CD4-positive, alpha-beta T cell (primary cell): ENCODE results near the gene KHNYN. TPM values are rescaled to one million over a fixed set of nuclear protein-coding genes. Genes with fewer than 3 reads are reported as not detected.

Experiments
- ATAC-seq: fragments of 200-7000 bp; cut with Tn5 transposase; one replicate; pipeline ENCODE4 v1.10.0; 2022; ENCODE audit warnings: mild to moderate bottlenecking; ENCODE audit not compliant: poor library complexity
- CTCF ChIA-PET: fragments of 350-600 bp; sonication (Branson Sonifier 250); formaldehyde crosslinking; loops from one replicate; lab custom pipeline; 2021; ENCODE audit warnings: antibody characterized with exemption, inconsistent platforms; lab: Charles Lee
- POLR2A ChIA-PET: fragments of 350-600 bp; sonication (Branson Sonifier 250); formaldehyde crosslinking; loops from one replicate; lab custom pipeline; 2021; ENCODE audit warnings: antibody characterized with exemption, inconsistent platforms; lab: Charles Lee
- DNase-seq, 14 experiments: peaks; one replicate each; pipeline ENCODE4 v3.0.0-alpha.2; 2013 to 2020; ENCODE audit warnings: mixed read lengths in 2 of 14
- H3K27ac ChIP-seq, 2 donors: one replicate each; pipeline versions ENCODE4 v1.5.1 to v1.7.0; 2013; ENCODE audit warnings: low read length in 2 of 2, low read depth in 1 of 2, mild to moderate bottlenecking in 1 of 2
- H3K27me3 ChIP-seq, 2 experiments: 1 replicate in 1 of 2; 2 replicates in 1 of 2; pipeline versions ENCODE4 v1.6.1 to v1.7.0; 2013; ENCODE audit warnings: low read length in 2 of 2, control low read depth in 1 of 2, mild to moderate bottlenecking in 1 of 2, moderate library complexity in 1 of 2; ENCODE audit not compliant: insufficient read depth in 2 of 2, control insufficient read depth in 1 of 2
- H3K36me3 ChIP-seq: one replicate; pipeline ENCODE4 v1.6.1; 2013; ENCODE audit warnings: low read length, control low read depth; ENCODE audit not compliant: insufficient read depth
- H3K4me1 ChIP-seq: one replicate; pipeline ENCODE4 v1.6.1; 2013; ENCODE audit warnings: low read length, control low read depth; ENCODE audit not compliant: insufficient read depth
- H3K4me3 ChIP-seq: one replicate; pipeline ENCODE4 v1.5.1; 2013; ENCODE audit warnings: mild to moderate bottlenecking, low read length, moderate library complexity
- H3K9me3 ChIP-seq, 2 experiments: 1 replicate in 1 of 2; 2 replicates in 1 of 2; pipeline versions ENCODE4 v1.6.1 to v1.7.0; 2013; ENCODE audit warnings: low read length in 2 of 2, mild to moderate bottlenecking in 2 of 2, control low read depth in 1 of 2, moderate library complexity in 1 of 2; ENCODE audit not compliant: control insufficient read depth in 1 of 2, insufficient read depth in 1 of 2
- H3K27ac Mint-ChIP-seq: one replicate; pipeline ENCODE4 v1.8.0; 2020; ENCODE audit warnings: mixed read lengths
- H3K27me3 Mint-ChIP-seq: one replicate; pipeline ENCODE4 v1.8.0; 2021; ENCODE audit warnings: mixed read lengths
- H3K36me3 Mint-ChIP-seq: one replicate; pipeline ENCODE4 v1.8.0; 2021; ENCODE audit warnings: low read depth, mixed read lengths
- H3K4me1 Mint-ChIP-seq: one replicate; pipeline ENCODE4 v1.8.0; 2021; ENCODE audit warnings: low read depth, mixed read lengths
- H3K4me3 Mint-ChIP-seq: one replicate; pipeline ENCODE4 v1.8.0; 2020; ENCODE audit warnings: mild to moderate bottlenecking, mixed read lengths
- H3K9me3 Mint-ChIP-seq: one replicate; pipeline ENCODE4 v1.8.0; 2020; ENCODE audit warnings: mixed read lengths
- CTCF ChIP-seq: fragments of 200-600 bp; IDR thresholded peaks from one replicate; pipeline ENCODE4 v1.8.0; 2022; ENCODE audit warnings: antibody characterized with exemption, mild to moderate bottlenecking
- intact Hi-C, 2 experiments: fragments of 100-400 bp; cut with DNase I in 1 of 2; cut with micrococcal nuclease in 1 of 2; formaldehyde crosslinking; loops; one replicate each; pipeline versions ENCODE4 v1.15.1 to v1.9.0; 2023 to 2025; cut with DNase I, micrococcal nuclease
- total RNA-seq, 174 experiments: library from RNA in 2 of 174; stranded (reverse) in 2 of 174; gene quantifications; one replicate each; pipeline ENCODE4 v1.2.3 and lab custom pipeline; 2021 to 2026

Gene KHNYN
- total RNA-seq, 2 experiments from 2014 or later = 170 to 173 TPM

- Histone ChIP-seq H3K27ac (no peak overlapping the region), H3K4me3 (no peak overlapping the region), H3K36me3 (no peaks in the 10 kb centered on the region), H3K27me3 (no peaks in the 10 kb centered on the region), H3K9me3 (no peaks in the 10 kb centered on the region), H3K4me1 (no peaks in the 10 kb centered on the region)
- intact Hi-C loops = loop anchor here in 1 of 2 experiments (5.0 kb wide), 1 partner anchor 33 kb away; no protein-coding TSS in a partner anchor
- ATAC-seq (no peak), DNase-seq (no peak)
- no peak overlapping the region for H3K4me3 Mint-ChIP-seq
- H3K27ac Mint-ChIP-seq = no peak overlapping the region
- TF ChIP-seq CTCF = no peak
- no peaks in the 10 kb centered on the region for H3K9me3 Mint-ChIP-seq
- ChIA-PET CTCF (no interaction called here), POLR2A (no interaction called here)
- no peaks in the 10 kb centered on the region for H3K4me1 Mint-ChIP-seq
- H3K36me3 Mint-ChIP-seq = no peaks in the 10 kb centered on the region
- peaks cover 5% of the 10 kb centered on the region for H3K27me3 Mint-ChIP-seq
Observed at GRCh38 chr14:24414732-24415420, 14.9 kb upstream of the KHNYN start.

GRCh38 chr14:24415421-24416253 is 14.1 kb upstream of the KHNYN start:
- CTCF ChIA-PET = no interaction called here

More at GRCh38 chr14:24415421-24416253, 14.1 kb upstream of the KHNYN start:
- Histone ChIP-seq H3K9me3 (no peaks in the 10 kb centered on the region), H3K4me1 (no peaks in the 10 kb centered on the region), H3K27me3 (no peaks in the 10 kb centered on the region), H3K27ac (no peak overlapping the region), H3K36me3 (no peaks in the 10 kb centered on the region), H3K4me3 (no peak overlapping the region)
- H3K4me1 Mint-ChIP-seq = no peaks in the 10 kb centered on the region
- H3K27ac Mint-ChIP-seq = no peak overlapping the region
- intact Hi-C loops = loop anchor here in 1 of 2 experiments (5.0 kb wide), 1 partner anchor 33 kb away; no protein-coding TSS in a partner anchor
- peaks cover 5% of the 10 kb centered on the region for H3K27me3 Mint-ChIP-seq
- H3K36me3 Mint-ChIP-seq = no peaks in the 10 kb centered on the region
- ATAC-seq (no peak), DNase-seq (no peak)
- POLR2A ChIA-PET = no interaction called here
- H3K9me3 Mint-ChIP-seq = no peaks in the 10 kb centered on the region
- no peak for TF ChIP-seq CTCF
- H3K4me3 Mint-ChIP-seq = no peak overlapping the region
